ENCODE results near the gene LAMC2.

Gene LAMC2

DNA sequence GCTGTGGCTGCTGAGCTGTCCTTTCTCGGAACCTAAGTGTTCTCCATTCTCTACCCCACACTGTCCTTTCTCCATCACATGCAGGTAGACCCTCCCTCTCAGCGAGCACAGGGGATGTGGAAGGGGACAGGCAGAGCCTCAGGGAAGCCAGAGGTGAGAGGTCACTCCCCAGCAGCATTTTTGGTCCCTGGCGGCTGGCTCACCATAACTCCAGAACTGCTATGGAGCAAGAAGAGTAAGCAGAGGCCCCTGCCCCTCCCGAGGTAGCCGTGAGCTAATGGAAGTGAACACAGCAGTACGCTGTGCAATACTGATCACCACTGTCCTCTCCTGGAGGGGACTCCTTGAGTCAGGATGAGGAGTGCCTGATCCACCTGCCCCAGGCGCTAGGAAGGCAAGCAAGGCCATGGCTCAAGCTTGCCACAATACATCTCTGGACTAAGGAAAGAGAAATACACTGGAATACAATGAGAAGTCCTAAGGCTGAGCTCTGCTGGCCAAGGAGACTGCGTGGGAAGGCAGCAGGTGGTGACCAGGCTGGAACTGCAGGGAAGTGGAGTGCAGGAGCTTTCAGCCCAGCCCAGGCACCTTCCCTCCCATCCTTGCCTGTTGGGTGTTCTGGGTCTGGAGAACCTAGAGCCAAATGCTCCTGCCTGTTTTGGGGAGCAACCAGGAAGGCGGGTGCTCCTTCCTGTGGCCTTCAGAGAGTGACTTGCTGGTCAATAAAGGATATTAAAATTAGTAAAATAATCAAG, 96.2 kb downstream of the LAMC2 start:
- no peak overlapping the region for H3K4me3 ChIP-seq (ENCODE audit: low read length)
- H3K9me3 ChIP-seq (ENCODE audit: insufficient read depth, low read depth, low read length): no peaks in the 10 kb centered on the region
- H3K27ac ChIP-seq (ENCODE audit: low read length): no peak overlapping the region
- no peak overlapping the region for H3K9ac ChIP-seq (ENCODE audit: low read depth, low read length)
- H3K36me3 ChIP-seq (ENCODE audit: insufficient read depth, low read depth, low read length): no peaks in the 10 kb centered on the region
- H3K27me3 ChIP-seq (ENCODE audit: insufficient read depth, low read length): no peaks in the 10 kb centered on the region
- peaks cover 14% of the 10 kb centered on the region for H3K4me1 ChIP-seq (ENCODE audit: insufficient read depth, low read length)

DNA sequence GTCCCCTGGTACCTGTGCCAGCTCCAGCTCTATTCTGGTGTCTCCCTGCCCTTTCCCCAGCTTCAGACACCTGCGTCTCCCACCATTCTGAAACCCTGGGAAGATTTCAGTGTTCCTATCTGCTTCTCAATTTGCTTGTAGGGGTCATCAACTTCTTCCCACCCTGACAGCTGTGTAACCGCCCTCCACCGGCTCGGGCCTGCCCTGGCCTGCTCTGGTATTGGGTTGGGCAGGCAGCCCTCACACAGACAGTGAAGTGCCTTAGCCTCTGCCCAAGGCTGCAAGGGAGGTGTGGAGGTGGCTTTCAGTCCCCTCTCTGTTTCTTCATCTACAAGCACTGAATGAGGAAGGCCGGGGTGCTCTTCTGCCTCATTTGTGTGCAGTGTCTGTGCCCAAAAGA, 97.2 kb downstream of the LAMC2 start:
- Histone ChIP-seq H3K27ac (ENCODE audit: low read length) (no peak overlapping the region), H3K9ac (ENCODE audit: low read depth, low read length) (no peak overlapping the region), H3K9me3 (ENCODE audit: insufficient read depth, low read depth, low read length) (no peaks in the 10 kb centered on the region), H3K4me1 (ENCODE audit: insufficient read depth, low read length) (peaks cover 14% of the 10 kb centered on the region), H3K27me3 (ENCODE audit: insufficient read depth, low read length) (no peaks in the 10 kb centered on the region), H3K36me3 (ENCODE audit: insufficient read depth, low read depth, low read length) (no peaks in the 10 kb centered on the region), H3K4me3 (ENCODE audit: low read length) (no peak overlapping the region)

DNA sequence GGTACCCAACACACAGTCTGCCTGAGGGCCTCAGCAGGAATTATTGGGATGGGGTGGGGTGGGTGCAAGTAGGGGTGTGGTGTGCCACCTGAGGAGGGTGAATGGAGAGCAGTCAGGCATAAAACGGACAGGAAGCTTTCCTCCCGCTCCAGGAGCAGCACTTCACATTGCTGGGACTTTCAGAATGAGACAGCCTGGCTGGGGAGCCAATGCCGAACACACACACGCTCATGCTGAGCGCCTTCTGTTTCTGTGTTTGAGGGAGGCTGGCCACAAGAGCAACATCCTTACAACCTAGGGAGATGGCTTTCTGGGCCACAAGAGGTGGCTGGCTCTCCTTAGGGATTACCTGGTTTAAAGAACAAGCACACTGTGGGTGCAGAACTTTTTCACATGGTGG, 98.0 kb downstream of the LAMC2 start:
- no peaks in the 10 kb centered on the region for H3K27me3 ChIP-seq (ENCODE audit: insufficient read depth, low read length)
- no peak overlapping the region for H3K27ac ChIP-seq (ENCODE audit: low read length)
- no peaks in the 10 kb centered on the region for H3K36me3 ChIP-seq (ENCODE audit: insufficient read depth, low read depth, low read length)
- peaks cover 6% of the 10 kb centered on the region; the same call in 1 of the 2 replicates for H3K4me1 ChIP-seq (ENCODE audit: insufficient read depth, low read length)
- H3K9ac ChIP-seq (ENCODE audit: low read depth, low read length): no peak overlapping the region
- no peak overlapping the region for H3K4me3 ChIP-seq (ENCODE audit: low read length)
- H3K9me3 ChIP-seq (ENCODE audit: insufficient read depth, low read depth, low read length): no peaks in the 10 kb centered on the region

DNA sequence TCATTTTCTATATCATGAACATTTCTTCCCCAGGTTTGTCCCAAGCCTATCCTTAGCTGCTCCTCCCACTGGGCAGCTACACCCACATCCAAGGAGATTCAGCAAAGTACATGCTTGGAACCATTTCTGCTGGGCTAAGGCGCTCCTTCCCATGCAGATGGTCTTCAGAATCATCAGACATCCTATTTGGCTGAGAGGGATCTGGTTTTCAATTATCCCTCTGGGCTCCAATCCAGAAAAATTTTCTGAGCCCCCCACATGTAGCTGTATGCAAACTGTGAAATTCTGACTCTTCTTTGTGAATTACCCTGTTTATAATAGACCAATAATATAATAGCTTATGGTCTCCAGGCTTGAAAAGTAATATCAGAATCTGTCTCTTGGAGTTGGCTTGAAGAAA, 99.2 kb downstream of the LAMC2 start:
- H3K27ac ChIP-seq (ENCODE audit: low read length): no peak overlapping the region
- H3K4me1 ChIP-seq (ENCODE audit: insufficient read depth, low read length): no peaks in the 10 kb centered on the region
- no peak overlapping the region for H3K4me3 ChIP-seq (ENCODE audit: low read length)
- H3K9ac ChIP-seq (ENCODE audit: low read depth, low read length): no peak overlapping the region
- H3K27me3 ChIP-seq (ENCODE audit: insufficient read depth, low read length): no peaks in the 10 kb centered on the region
- no peaks in the 10 kb centered on the region for H3K9me3 ChIP-seq (ENCODE audit: insufficient read depth, low read depth, low read length)
- no peaks in the 10 kb centered on the region for H3K36me3 ChIP-seq (ENCODE audit: insufficient read depth, low read depth, low read length)

DNA sequence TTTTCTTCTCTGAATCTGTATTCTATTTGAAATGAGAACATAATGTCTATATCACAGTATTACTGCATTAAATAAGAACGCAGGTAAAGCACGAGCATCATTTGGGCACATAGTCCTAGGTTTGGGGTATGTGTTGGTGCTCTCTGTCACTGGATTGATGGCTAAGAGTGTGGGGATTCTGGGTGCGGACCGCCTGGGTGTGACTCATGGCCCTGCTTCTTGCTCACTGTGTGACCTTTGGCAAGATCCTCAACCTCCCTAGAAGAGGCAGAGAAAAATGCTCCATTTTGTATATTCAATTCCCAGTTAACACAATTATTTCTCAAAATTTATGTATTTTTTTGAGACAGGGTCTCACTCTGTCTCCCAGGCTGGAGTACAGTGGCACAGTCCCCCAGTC, 99.7 kb downstream of the LAMC2 start:
- Histone ChIP-seq H3K9ac (ENCODE audit: low read depth, low read length) (no peak overlapping the region), H3K4me1 (ENCODE audit: insufficient read depth, low read length) (no peaks in the 10 kb centered on the region), H3K9me3 (ENCODE audit: insufficient read depth, low read depth, low read length) (no peaks in the 10 kb centered on the region), H3K27me3 (ENCODE audit: insufficient read depth, low read length) (no peaks in the 10 kb centered on the region), H3K36me3 (ENCODE audit: insufficient read depth, low read depth, low read length) (no peaks in the 10 kb centered on the region), H3K4me3 (ENCODE audit: low read length) (no peak overlapping the region), H3K27ac (ENCODE audit: low read length) (no peak overlapping the region)

DNA sequence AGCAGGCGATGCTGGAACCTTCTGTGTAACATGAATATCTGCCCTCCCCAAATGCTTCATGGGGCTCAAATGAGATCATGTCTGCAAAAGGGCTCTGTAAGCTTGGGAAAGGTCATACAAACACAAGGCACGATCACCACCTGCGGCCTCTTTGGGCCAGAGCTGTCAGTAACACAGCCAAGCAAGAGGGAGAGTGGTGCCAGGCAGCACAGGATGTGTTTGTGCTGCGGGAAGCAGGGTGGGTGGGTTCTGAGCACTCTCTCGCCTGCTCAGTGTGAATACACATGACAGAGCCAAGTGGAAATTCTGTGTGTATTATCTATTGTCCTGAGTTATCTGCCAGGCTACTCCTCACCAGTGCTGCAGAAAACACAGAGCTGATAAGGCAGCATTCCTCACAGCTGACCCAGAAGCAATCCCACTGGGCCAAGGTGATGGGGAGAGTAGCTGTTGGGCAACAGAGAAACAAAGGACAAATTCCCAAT, 101.2 kb downstream of the LAMC2 start:
- Histone ChIP-seq H3K9me3 (ENCODE audit: insufficient read depth, low read depth, low read length) (no peaks in the 10 kb centered on the region), H3K27me3 (ENCODE audit: insufficient read depth, low read length) (no peaks in the 10 kb centered on the region), H3K27ac (ENCODE audit: low read length) (no peak overlapping the region), H3K36me3 (ENCODE audit: insufficient read depth, low read depth, low read length) (no peaks in the 10 kb centered on the region), H3K4me3 (ENCODE audit: low read length) (no peak overlapping the region), H3K4me1 (ENCODE audit: insufficient read depth, low read length) (peaks cover 11% of the 10 kb centered on the region), H3K9ac (ENCODE audit: low read depth, low read length) (no peak overlapping the region)

DNA sequence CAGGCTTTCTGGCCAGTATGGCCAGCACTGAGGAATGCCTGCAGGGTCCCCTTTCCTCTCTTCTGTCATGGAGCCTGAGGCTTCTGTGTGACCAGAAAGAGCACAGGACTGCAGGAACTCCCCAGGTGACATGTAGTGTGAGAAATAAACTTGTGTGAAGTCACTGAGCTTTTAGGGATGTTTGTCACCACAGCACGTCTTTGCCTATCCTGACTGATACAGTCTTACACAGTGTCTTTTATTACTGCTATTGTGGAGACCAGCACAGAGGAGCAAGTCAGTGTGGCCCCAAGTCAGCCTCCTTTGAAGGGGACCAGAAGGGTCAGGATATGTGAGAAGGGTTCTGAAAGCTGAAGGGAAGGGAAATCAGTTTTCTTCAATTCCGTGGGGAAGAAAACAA, 102.5 kb downstream of the LAMC2 start:
- Histone ChIP-seq H3K27me3 (ENCODE audit: insufficient read depth, low read length) (no peaks in the 10 kb centered on the region), H3K9ac (ENCODE audit: low read depth, low read length) (no peak overlapping the region), H3K4me1 (ENCODE audit: insufficient read depth, low read length) (peaks cover 25% of the 10 kb centered on the region), H3K9me3 (ENCODE audit: insufficient read depth, low read depth, low read length) (no peaks in the 10 kb centered on the region), H3K27ac (ENCODE audit: low read length) (no peak overlapping the region), H3K36me3 (ENCODE audit: insufficient read depth, low read depth, low read length) (no peaks in the 10 kb centered on the region), H3K4me3 (ENCODE audit: low read length) (no peak overlapping the region)

DNA sequence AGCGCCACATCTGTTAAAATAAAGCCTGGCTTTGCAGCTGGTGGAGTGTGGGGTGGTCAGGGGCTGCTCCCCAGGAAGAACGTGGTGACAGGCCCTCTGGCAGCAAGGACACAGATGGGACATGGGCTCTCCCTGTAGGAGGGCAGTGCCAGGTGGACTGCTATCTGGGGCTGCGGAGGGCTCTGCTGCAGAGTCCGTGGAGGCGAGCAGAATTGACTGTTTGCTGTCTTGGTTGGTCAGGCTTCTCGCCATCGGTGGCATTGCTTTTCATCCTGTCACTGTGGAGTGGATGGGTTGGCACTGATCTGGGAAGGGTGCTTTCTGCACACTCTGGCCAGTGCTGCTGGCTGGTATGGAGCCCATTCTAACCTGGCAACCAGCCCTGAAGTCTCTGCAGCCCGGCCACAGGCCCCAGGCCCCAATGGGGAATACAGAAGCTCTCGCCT, 103.0 kb downstream of the LAMC2 start:
- no peak overlapping the region for H3K4me3 ChIP-seq (ENCODE audit: low read length)
- H3K9ac ChIP-seq (ENCODE audit: low read depth, low read length): no peak overlapping the region
- H3K27me3 ChIP-seq (ENCODE audit: insufficient read depth, low read length): no peaks in the 10 kb centered on the region

DNA sequence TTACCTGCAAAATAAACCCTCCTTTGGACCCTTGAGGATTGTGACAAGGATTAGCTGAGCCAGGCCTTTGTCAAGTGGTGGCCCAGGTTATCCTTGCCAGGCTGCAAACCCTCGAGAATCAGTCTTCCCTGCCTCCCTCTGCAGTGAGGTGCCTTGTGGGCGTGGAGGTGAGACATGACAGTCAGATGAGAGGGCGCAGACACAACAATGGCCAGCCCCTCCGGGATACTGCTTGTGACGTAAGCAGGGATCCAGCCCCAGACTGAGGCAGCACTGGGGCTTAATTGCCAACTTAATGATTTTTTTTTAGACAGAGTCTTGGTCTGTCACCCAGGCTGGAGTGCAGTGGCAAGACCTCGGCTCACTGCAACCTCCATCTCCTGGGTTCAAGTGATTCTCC, 104.6 kb downstream of the LAMC2 start:
- no peaks in the 10 kb centered on the region for H3K9me3 ChIP-seq (ENCODE audit: insufficient read depth, low read depth, low read length)
- no peak overlapping the region for H3K9ac ChIP-seq (ENCODE audit: low read depth, low read length)
- H3K36me3 ChIP-seq (ENCODE audit: insufficient read depth, low read depth, low read length): no peaks in the 10 kb centered on the region
- H3K4me3 ChIP-seq (ENCODE audit: low read length): no peak overlapping the region
- no peak overlapping the region for H3K27ac ChIP-seq (ENCODE audit: low read length)
- no peaks in the 10 kb centered on the region for H3K27me3 ChIP-seq (ENCODE audit: insufficient read depth, low read length)
- peaks cover 29% of the 10 kb centered on the region for H3K4me1 ChIP-seq (ENCODE audit: insufficient read depth, low read length)

More for the DNA sequence above, 103.0 kb downstream of the LAMC2 start:
- H3K4me1 ChIP-seq (ENCODE audit: insufficient read depth, low read length): peaks cover 29% of the 10 kb centered on the region
- no peaks in the 10 kb centered on the region for H3K36me3 ChIP-seq (ENCODE audit: insufficient read depth, low read depth, low read length)
- H3K9me3 ChIP-seq (ENCODE audit: insufficient read depth, low read depth, low read length): no peaks in the 10 kb centered on the region
- no peak overlapping the region for H3K27ac ChIP-seq (ENCODE audit: low read length)

DNA sequence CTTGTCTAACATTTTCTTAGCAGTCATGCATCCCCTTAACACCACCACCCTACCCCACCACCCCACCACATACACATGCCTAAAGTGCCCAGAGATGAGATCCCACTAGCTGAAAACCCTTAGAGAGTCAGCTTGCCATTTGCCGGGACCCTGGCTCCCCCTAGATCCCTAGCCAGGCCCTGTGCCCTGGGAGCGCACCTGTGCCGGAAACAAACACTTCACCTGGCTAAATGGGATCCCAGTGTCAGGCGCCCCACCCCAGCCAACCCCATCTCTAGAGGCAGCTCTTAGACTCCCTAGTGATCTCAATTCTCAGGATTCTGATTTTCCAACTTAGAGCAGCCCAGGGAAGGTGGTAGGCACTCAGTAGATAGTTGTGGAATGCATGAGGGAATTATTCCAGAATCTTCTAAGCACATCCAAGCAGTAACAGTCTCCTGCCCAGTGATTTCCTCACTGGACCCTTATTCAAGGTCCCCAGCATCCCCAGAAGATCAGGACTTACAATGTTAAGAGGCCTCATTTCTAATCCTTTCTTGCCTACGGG, 105.2 kb downstream of the LAMC2 start:
- Histone ChIP-seq H3K27me3 (ENCODE audit: insufficient read depth, low read length) (no peaks in the 10 kb centered on the region), H3K27ac (ENCODE audit: low read length) (no peak overlapping the region), H3K4me1 (ENCODE audit: insufficient read depth, low read length) (peaks cover 29% of the 10 kb centered on the region), H3K9ac (ENCODE audit: low read depth, low read length) (no peak overlapping the region), H3K36me3 (ENCODE audit: insufficient read depth, low read depth, low read length) (no peaks in the 10 kb centered on the region), H3K4me3 (ENCODE audit: low read length) (no peak overlapping the region), H3K9me3 (ENCODE audit: insufficient read depth, low read depth, low read length) (no peaks in the 10 kb centered on the region)

DNA sequence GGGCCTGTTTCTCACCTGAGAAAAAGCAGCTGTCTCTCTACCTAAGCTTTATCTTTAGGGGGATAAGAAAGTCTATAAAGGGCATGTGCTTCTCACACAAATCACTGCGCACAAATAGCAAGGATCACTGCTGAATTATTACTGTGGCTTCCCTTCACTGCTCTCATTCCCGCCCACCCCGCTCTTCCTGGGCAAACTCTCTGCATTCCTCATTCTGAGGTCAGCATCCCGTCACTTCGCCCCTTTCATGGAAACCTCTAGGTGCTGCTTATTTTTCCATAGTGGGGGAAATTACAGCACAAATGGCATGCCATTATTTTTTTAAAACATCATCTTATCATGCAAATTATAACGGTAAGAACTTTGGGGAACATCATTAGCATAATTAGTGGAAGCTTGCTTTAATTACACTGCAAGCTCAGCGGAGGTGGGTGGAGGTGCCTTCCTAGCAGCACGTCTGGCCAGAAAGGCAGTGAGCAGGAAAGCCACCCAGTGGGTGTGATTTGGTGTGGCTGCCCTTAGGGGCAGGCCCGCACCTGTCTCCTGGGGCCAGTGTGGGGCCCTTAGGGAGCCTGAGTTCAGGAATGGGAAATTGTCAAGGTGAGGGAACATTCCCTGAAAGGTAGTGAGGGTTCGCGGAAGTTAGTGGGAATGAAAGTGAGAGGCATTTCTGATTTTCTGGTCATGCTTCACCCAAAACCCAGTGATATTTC, 105.9 kb downstream of the LAMC2 start:
- Histone ChIP-seq H3K9ac (ENCODE audit: low read depth, low read length) (no peak overlapping the region), H3K4me3 (ENCODE audit: low read length) (no peak overlapping the region), H3K27me3 (ENCODE audit: insufficient read depth, low read length) (no peaks in the 10 kb centered on the region), H3K4me1 (ENCODE audit: insufficient read depth, low read length) (peaks cover 29% of the 10 kb centered on the region), H3K36me3 (ENCODE audit: insufficient read depth, low read depth, low read length) (no peaks in the 10 kb centered on the region), H3K27ac (ENCODE audit: low read length) (no peak overlapping the region), H3K9me3 (ENCODE audit: insufficient read depth, low read depth, low read length) (no peaks in the 10 kb centered on the region)

DNA sequence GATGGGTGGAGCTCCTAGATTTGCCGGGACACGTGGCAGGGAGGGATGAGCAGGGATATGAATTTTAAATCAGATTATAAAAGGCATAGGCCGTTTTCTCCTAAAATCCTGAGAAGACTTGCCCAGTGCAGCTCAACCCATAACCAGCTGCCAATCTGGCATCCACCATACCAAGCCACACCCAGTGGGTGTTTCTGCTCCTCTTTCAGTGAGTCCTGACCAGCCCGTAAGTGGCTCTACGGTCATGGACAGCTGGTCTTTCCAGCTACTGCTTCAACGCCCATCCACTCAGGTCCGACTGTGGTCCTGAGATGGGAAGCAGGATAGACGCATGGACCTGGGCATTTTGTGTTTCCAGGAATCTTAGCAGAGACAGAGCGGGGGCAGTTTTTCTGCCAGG, 107.2 kb downstream of the LAMC2 start:
- H3K4me1 ChIP-seq (ENCODE audit: insufficient read depth, low read length): peaks cover 29% of the 10 kb centered on the region
- H3K36me3 ChIP-seq (ENCODE audit: insufficient read depth, low read depth, low read length): no peaks in the 10 kb centered on the region
- no peak overlapping the region for H3K27ac ChIP-seq (ENCODE audit: low read length)
- H3K9me3 ChIP-seq (ENCODE audit: insufficient read depth, low read depth, low read length): no peaks in the 10 kb centered on the region
- no peak overlapping the region for H3K9ac ChIP-seq (ENCODE audit: low read depth, low read length)
- H3K4me3 ChIP-seq (ENCODE audit: low read length): no peak overlapping the region
- no peaks in the 10 kb centered on the region for H3K27me3 ChIP-seq (ENCODE audit: insufficient read depth, low read length)
